GM12865 (cell line): ENCODE results near the gene GABBR2.
"Not testable (repeated sequence)": the region's sequence is repeated elsewhere in the genome, so short reads cannot be mapped to it uniquely, and the experiment has no call there.

Experiments
- DNase-seq: peaks from one replicate; pipeline ENCODE4 v3.0.0; 2010; ENCODE audit warnings: low read depth
- H3K4me3 ChIP-seq: 2 replicates; pipeline ENCODE4 v1.5.1; 2011; ENCODE audit warnings: mild to moderate bottlenecking, low read depth, low read length, control low read depth
- CTCF ChIP-seq: IDR thresholded peaks from 2 replicates; pipeline ENCODE4 v1.5.1; 2011; ENCODE audit warnings: low read length, control low read depth, low read depth, inconsistent platforms; ENCODE audit not compliant: insufficient read depth; ENCODE audit errors: missing control alignments

The GABBR2 gene

GRCh38 chr9:98516897-98517503, 191.7 kb downstream of the GABBR2 start:
- no peak for TF ChIP-seq CTCF
- H3K4me3 ChIP-seq: no peak overlapping the region
- DNase-seq: no peak

- no peak overlapping the region for H3K4me3 ChIP-seq
- no peak for TF ChIP-seq CTCF
- DNase-seq: no peak
These were observed 192.4 kb downstream of the GABBR2 start for GRCh38 chr9:98516205-98516896.

GRCh38 chr9:98515506-98516204, 193.1 kb downstream of the GABBR2 start:
- H3K4me3 ChIP-seq: no peak overlapping the region
- no peak for DNase-seq
- TF ChIP-seq CTCF: no peak

GRCh38 chr9:98514841-98515240, 193.9 kb downstream of the GABBR2 start:
- no peak for DNase-seq
- TF ChIP-seq CTCF: no peak
- no peak overlapping the region for H3K4me3 ChIP-seq

- not testable (repeated sequence) for H3K4me3 ChIP-seq, DNase-seq
These were observed 200.4 kb downstream of the GABBR2 start for GRCh38 chr9:98508217-98508919.

- H3K4me3 ChIP-seq: no peak overlapping the region
- TF ChIP-seq CTCF: no peak
- DNase-seq: no peak
These were observed 202.2 kb downstream of the GABBR2 start for GRCh38 chr9:98506422-98507054.
